Transverse colon (tissue), 4 donors: Measurements from ENCODE around the gene NBPF1.

Experiments
- CTCF ChIP-seq, 5 experiments: fragments of 200-600 bp in 3 of 5; fragments of 450-650 bp in 2 of 5; sonication (generic) in 3 of 5; IDR thresholded peaks; 1 replicate in 2 of 5; 2 replicates in 3 of 5; pipeline ENCODE4 v1.5.1; 2016 to 2017; ENCODE audit warnings: antibody characterized with exemption in 5 of 5, inconsistent platforms in 3 of 5, mild to moderate bottlenecking in 2 of 5, moderate library complexity in 1 of 5
- POLR2A ChIP-seq: fragments of 450-650 bp; IDR thresholded peaks from one replicate; pipeline ENCODE4 v1.6.1; 2016; ENCODE audit warnings: antibody characterized with exemption, mild to moderate bottlenecking, moderate library complexity
- POLR2AphosphoS5 ChIP-seq, 3 donors: sonication (generic); formaldehyde crosslinking; IDR thresholded peaks; one replicate each; pipeline ENCODE4 v1.6.1; 2016; ENCODE audit warnings: antibody characterized with exemption in 3 of 3

- TF ChIP-seq POLR2A: no peak
- no peak for TF ChIP-seq CTCF (IDR thresholded peaks at IDR 0.05)
- no peak for TF ChIP-seq POLR2AphosphoS5 (IDR thresholded peaks at IDR 0.05)
Observed at GRCh38 chr1:16631248-16632043, 18.1 kb upstream of the NBPF1 start.
